BJ (cell line): ENCODE data around the gene CCHCR1. TPM values are rescaled to one million over a fixed set of nuclear protein-coding genes. Genes with fewer than 3 reads are reported as not detected.

ENCODE experiments used
- CTCF ChIA-PET: fragments of 350-600 bp; formaldehyde crosslinking; extraction: SDS; loops from one replicate; lab custom pipeline; 2021; ENCODE audit warnings: antibody characterized with exemption, inconsistent platforms; lab: Yijun Ruan, JAX
- POLR2A ChIA-PET: fragments of 300-600 bp; sonication (Branson Sonifier 250); formaldehyde crosslinking; extraction: SDS; loops from one replicate; lab custom pipeline; 2021; ENCODE audit warnings: antibody characterized with exemption; lab: Charles Lee
- DNase-seq: peaks from one replicate; pipeline ENCODE4 v3.0.0-alpha.2; 2011; ENCODE audit warnings: low read depth
- H3K27me3 ChIP-seq: 2 replicates; pipeline ENCODE4 v1.6.0; 2011; ENCODE audit warnings: low read length; ENCODE audit not compliant: control insufficient read depth, insufficient read depth
- H3K36me3 ChIP-seq: 2 replicates; pipeline ENCODE4 v1.5.1; 2011; ENCODE audit warnings: low read length; ENCODE audit not compliant: control insufficient read depth, insufficient read depth
- H3K4me3 ChIP-seq: 2 replicates; pipeline ENCODE4 v1.5.1; 2011; ENCODE audit warnings: low read depth, mild to moderate bottlenecking, control low read depth, low read length
- CTCF ChIP-seq: IDR thresholded peaks from 2 replicates; pipeline ENCODE4 v1.5.1; 2011; ENCODE audit warnings: low read depth, mild to moderate bottlenecking, control low read depth, inconsistent platforms, low read length, moderate library complexity; ENCODE audit not compliant: insufficient read depth
- polyA plus RNA-seq: library from polyadenylated mRNA; depleted of rRNA; stranded (reverse); fragments of >200 nt; gene quantifications from 2 replicates; pipeline ENCODE4 v1.2.3, GENCODE V29; 2011

Gene CCHCR1
- polyA plus RNA-seq, 1 experiment: 15.5 TPM

DNA sequence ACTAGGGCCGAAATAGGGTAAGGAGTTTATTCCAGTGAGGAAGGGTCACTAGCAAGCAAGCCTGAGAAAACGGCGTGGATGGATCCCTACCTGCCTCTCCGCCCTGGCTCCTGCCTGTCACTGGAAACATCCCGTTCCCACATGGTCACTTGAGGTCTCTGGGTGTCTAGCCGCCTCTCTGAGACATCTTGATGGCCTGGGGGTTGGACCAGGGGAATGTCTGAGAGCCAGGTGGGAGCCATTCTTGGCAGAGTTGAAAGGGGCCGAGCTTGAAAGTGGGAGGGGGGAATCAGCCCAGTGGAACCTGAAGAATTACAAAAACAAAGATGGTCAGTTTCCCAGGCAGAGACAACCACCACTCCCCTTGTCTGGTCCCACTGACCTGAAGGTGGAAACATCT lies 961 bp downstream of the CCHCR1 start:
- no peak for TF ChIP-seq CTCF
- no peaks in the 10 kb centered on the region for H3K36me3 ChIP-seq
- ChIA-PET CTCF (interaction anchor here (0.6 to 1.6 kb wide), 3 partner anchors 11 to 16 kb away, joined by 3 to 6 read pairs (median 4); no protein-coding TSS in a partner anchor), POLR2A (interaction anchor here (0.6 kb wide), 1 partner anchor 663 kb away, joined by 4 read pairs; no protein-coding TSS in a partner anchor)
- no peaks in the 10 kb centered on the region for H3K27me3 ChIP-seq
- no peak overlapping the region for H3K4me3 ChIP-seq
- DNase-seq: no peak

DNA sequence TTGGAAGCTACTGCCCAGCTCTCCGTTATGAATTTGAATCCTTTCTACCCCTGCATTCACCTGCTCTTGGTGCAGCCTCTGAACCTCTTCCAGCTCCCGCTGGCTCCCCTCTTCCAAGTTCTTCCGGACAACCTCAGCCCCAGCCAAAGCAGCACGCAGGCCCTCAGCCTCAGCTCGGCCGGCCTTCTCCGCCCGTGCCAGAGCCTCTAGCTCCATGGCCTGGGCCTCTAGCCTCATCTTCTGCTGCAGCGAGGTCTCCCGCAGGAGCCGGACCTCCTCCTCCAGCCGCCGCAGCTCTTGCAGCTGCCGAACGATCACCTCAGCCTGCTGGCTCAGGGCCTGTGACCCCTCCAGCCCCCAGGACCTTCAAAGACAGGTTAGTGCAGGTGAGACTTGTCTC lies 3.2 kb downstream of the CCHCR1 start:
- TF ChIP-seq CTCF: no peak
- Histone ChIP-seq H3K27me3 (no peaks in the 10 kb centered on the region), H3K4me3 (no peak overlapping the region), H3K36me3 (peaks cover 10% of the 10 kb centered on the region)
- ChIA-PET POLR2A (no interaction called here), CTCF (interaction anchor here (0.8 to 1.5 kb wide), 3 partner anchors 10 to 213 kb away, joined by 3 to 6 read pairs (median 3); no protein-coding TSS in a partner anchor)
- DNase-seq: no peak

DNA sequence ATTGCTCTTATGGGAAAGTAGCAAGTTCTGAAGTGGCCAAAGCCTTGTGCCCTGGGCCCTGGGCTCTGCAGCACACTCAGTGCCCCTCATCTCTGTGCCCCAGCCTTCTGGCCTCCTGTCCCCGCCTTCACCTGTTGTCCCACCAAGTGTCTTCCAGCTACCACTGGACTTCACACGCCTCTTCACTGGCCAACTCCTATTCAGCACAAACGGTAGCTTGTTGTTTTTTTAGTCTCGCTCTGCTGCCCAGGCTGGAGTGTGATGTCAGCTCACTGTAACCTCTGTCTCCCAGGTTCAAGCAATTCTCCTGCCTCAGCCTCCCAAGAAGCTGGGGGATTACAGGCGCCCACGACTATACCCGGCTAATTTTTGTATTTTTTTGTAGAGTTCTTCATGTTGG lies 4.8 kb downstream of the CCHCR1 start:
- peaks cover 10% of the 10 kb centered on the region for H3K36me3 ChIP-seq
- H3K27me3 ChIP-seq: no peaks in the 10 kb centered on the region
- no peak for DNase-seq
- TF ChIP-seq CTCF: no peak
- no peak overlapping the region for H3K4me3 ChIP-seq
- ChIA-PET POLR2A (no interaction called here), CTCF (interaction anchor here (0.6 kb wide), 2 partner anchors 45 to 621 kb away, joined by 3 read pairs; no protein-coding TSS in a partner anchor)

- ChIA-PET CTCF (interaction anchor here (1.1 kb wide), 1 partner anchor 42 kb away, joined by 4 read pairs; no protein-coding TSS in a partner anchor), POLR2A (no interaction called here)
- H3K27me3 ChIP-seq: no peaks in the 10 kb centered on the region
- peaks cover 10% of the 10 kb centered on the region for H3K36me3 ChIP-seq
- DNase-seq: no peak
- no peak overlapping the region for H3K4me3 ChIP-seq
- TF ChIP-seq CTCF: no peak
Measured at GRCh38 chr6:31149827-31150447, 7.7 kb downstream of the CCHCR1 start.

- POLR2A ChIA-PET: no interaction called here
Measured at GRCh38 chr6:31145386-31145785, 12.2 kb downstream of the CCHCR1 start.

More at GRCh38 chr6:31145386-31145785, 12.2 kb downstream of the CCHCR1 start:
- no peak for DNase-seq
- CTCF ChIA-PET: interaction anchor here (1.1 to 9.2 kb wide), 5 partner anchors 8 to 221 kb away, joined by 3 to 166 read pairs (median 7); no protein-coding TSS in a partner anchor
- Histone ChIP-seq H3K4me3 (no peak overlapping the region), H3K36me3 (peaks cover 7% of the 10 kb centered on the region), H3K27me3 (no peaks in the 10 kb centered on the region)
- TF ChIP-seq CTCF: no peak
